Measurements from ENCODE around the gene FKBP1A. TPM values are rescaled to one million over a fixed set of nuclear protein-coding genes. Genes with fewer than 3 reads are reported as not detected.

Gene FKBP1A
- total RNA-seq, 1 donor from 2014 or later = 212 TPM

DNA sequence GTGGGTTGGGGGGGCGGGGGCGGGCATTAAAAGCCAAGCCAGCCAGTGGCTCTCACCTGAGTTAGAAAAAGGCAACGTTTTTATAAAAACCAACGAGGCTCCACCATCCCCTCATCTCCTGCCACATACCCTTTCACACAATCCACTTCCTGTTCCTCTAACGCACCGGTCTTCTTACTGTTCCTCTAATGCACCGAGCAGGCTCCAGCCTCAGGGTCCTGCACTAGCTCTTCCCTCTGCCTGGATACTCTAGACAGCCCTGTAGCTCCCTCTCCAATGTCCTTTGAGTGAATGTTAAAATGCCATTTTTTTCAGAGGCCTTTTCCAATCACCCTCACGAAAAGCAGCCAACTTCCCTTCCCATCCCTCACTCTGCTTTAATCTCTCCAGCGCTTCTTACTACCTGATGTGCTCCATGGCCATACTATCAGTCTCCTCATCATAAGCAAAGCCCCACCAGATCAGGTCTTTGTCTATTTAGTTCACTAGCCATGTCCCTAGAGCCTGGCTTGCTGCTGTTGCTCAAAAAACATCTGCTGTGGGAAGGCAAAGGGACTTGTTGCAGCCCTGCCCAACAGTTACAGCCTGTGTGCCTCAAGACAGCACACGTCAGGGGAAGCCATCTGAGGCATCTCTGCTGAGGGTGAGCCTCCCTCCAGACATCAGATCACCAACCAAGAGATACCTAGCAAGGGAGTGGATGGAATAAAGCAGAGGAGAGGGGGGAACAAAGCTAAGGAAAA, 3.9 kb downstream of the FKBP1A start:
- H3K27ac ChIP-seq = peak overlapping the region; percentile 48
- no peak for TF ChIP-seq CTCF (IDR thresholded peaks at IDR 0.05)
- no peak for TF ChIP-seq POLR2AphosphoS5 (IDR thresholded peaks at IDR 0.05; ENCODE audit: insufficient read depth in 1 of 2, low read depth in 1 of 2)
- no peak for TF ChIP-seq POLR2A (IDR thresholded peaks at IDR 0.05)
- DNase-seq (ENCODE audit: extremely low spot score in 2 of 2) = no peak
- H3K9me3 ChIP-seq = no peaks in the 10 kb centered on the region
- no peaks in the 10 kb centered on the region for H3K36me3 ChIP-seq
- intact Hi-C loops (cut with DNase I) = no loop called here
- H3K27me3 ChIP-seq = no peaks in the 10 kb centered on the region
- H3K4me3 ChIP-seq = peak overlapping the region in 1 of 2 donors; percentile 22
- H3K4me1 ChIP-seq = peaks cover 78% of the 10 kb centered on the region

- H3K27ac ChIP-seq = no peak overlapping the region
- peaks cover 77% of the 10 kb centered on the region for H3K4me1 ChIP-seq
- intact Hi-C loops (cut with DNase I) = no loop called here
- peak; percentile 55 to 60 for DNase-seq (ENCODE audit: extremely low spot score in 2 of 2)
- H3K36me3 ChIP-seq = no peaks in the 10 kb centered on the region
- H3K27me3 ChIP-seq = no peaks in the 10 kb centered on the region
- TF ChIP-seq POLR2AphosphoS5 (IDR thresholded peaks at IDR 0.05; ENCODE audit: insufficient read depth in 1 of 2, low read depth in 1 of 2) (no peak), CTCF (IDR thresholded peaks at IDR 0.05) (no peak), POLR2A (IDR thresholded peaks at IDR 0.05) (no peak)
- no peaks in the 10 kb centered on the region for H3K9me3 ChIP-seq
- H3K4me3 ChIP-seq = peak overlapping the region in 1 of 2 donors; percentile 5
Measured at GRCh38 chr20:1388253-1388652, 4.6 kb downstream of the FKBP1A start.

DNA sequence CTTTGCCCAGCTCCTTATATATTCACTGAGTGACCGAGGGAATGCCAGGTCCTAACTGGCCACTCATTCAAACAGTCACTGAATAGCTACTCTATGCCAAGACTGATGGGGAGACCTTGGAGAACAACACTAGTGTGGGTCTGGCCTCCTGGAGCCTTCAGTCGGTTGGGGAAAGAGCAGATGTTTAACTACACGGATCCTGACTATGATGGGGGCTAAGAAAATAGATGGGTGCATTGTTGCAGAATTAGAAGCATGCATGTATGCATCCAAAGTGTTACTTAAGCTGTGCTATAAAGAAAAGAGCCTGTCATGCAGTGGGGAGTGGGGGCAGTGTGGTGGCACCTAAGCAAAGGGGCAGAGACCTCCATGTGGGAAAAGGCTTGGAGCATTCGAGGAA, 6.5 kb downstream of the FKBP1A start:
- intact Hi-C loops (cut with DNase I) = no loop called here
- H3K9me3 ChIP-seq = no peaks in the 10 kb centered on the region
- no peak overlapping the region for H3K4me3 ChIP-seq
- H3K27ac ChIP-seq = no peak overlapping the region
- no peak for TF ChIP-seq POLR2A (IDR thresholded peaks at IDR 0.05)
- TF ChIP-seq CTCF (IDR thresholded peaks at IDR 0.05) = no peak
- TF ChIP-seq POLR2AphosphoS5 (IDR thresholded peaks at IDR 0.05; ENCODE audit: insufficient read depth in 1 of 2, low read depth in 1 of 2) = no peak
- H3K4me1 ChIP-seq = peaks cover 85% of the 10 kb centered on the region
- DNase-seq (ENCODE audit: extremely low spot score in 2 of 2) = peak; percentile 25 to 37
- H3K27me3 ChIP-seq = no peaks in the 10 kb centered on the region
- no peaks in the 10 kb centered on the region for H3K36me3 ChIP-seq

DNA sequence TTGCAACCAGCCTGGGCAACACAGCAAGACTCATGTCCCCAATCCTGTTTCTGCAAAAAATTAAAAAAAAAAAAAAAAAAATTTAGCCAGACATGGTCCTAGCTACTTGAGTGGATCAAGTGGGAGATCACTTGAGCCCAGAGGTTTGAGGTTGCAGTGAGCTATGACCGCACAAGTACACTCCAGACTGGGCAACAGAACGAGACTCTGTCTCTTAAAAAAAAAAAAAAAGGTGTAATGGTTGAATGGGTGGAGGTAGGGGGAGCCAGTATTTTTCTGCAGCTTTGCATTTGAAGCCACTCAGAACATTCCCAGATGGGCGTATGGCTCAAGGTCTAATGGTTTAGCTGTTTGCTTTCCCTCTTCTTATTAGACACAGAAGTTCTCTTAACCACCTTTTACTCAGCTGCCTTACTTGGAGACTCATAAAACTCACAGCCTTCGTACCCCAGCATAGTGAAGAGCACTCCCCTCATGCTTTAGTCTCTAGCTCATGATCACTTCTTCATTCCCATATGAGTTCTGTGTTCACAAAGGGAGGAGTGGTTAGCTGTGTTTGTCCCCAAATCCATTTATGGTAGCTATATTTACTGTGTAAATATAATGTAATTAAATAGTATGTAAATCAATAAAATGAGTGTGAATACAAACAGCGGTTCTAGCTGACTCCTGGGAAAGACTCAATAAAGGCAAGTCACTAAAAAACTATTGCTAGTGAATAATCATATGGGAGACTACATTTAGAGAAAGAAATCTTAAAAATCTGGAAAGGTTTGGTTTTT, 9.0 kb downstream of the FKBP1A start:
- no peak for DNase-seq (ENCODE audit: extremely low spot score in 2 of 2)
- no peaks in the 10 kb centered on the region for H3K27me3 ChIP-seq
- TF ChIP-seq POLR2AphosphoS5 (IDR thresholded peaks at IDR 0.05; ENCODE audit: insufficient read depth in 1 of 2, low read depth in 1 of 2) = no peak
- no peak for TF ChIP-seq POLR2A (IDR thresholded peaks at IDR 0.05)
- no peak for TF ChIP-seq CTCF (IDR thresholded peaks at IDR 0.05)
- no peak overlapping the region for H3K4me3 ChIP-seq
- H3K36me3 ChIP-seq = no peaks in the 10 kb centered on the region
- peaks cover 82% of the 10 kb centered on the region for H3K4me1 ChIP-seq
- no peaks in the 10 kb centered on the region for H3K9me3 ChIP-seq
- intact Hi-C loops (cut with DNase I) = no loop called here
- H3K27ac ChIP-seq = no peak overlapping the region

DNA sequence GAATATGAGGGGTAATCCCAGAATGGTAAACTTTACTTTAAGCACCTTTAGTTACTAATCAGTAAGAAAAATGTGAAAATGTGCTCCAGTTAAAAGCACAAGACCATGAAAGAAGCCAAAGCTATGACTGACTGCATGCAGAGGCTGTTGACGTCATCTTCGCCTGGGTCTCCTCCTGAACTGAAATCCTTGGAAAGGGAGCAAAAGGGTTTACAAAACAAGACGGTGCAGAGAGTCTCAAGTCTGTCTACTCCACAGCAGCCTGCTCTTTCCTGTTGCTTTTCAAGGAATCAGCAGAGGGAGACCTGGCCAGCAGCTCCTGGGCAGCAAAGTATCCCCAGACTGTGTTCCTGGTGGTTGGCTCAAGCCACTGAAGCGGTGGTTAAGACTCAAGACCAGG, 10.2 kb downstream of the FKBP1A start:
- no peaks in the 10 kb centered on the region for H3K27me3 ChIP-seq
- TF ChIP-seq CTCF (IDR thresholded peaks at IDR 0.05) (no peak), POLR2AphosphoS5 (IDR thresholded peaks at IDR 0.05; ENCODE audit: insufficient read depth in 1 of 2, low read depth in 1 of 2) (no peak), POLR2A (IDR thresholded peaks at IDR 0.05) (no peak)
- H3K4me1 ChIP-seq = peaks cover 83% of the 10 kb centered on the region
- no peaks in the 10 kb centered on the region for H3K9me3 ChIP-seq
- H3K36me3 ChIP-seq = no peaks in the 10 kb centered on the region
- no peak for DNase-seq (ENCODE audit: extremely low spot score in 2 of 2)
- intact Hi-C loops (cut with DNase I) = no loop called here
- no peak overlapping the region for H3K4me3 ChIP-seq
- peak overlapping the region; percentile 42 for H3K27ac ChIP-seq
